Keratinocyte (primary cell): ENCODE measurements around the gene EIF3D. TPM values are rescaled to one million over a fixed set of nuclear protein-coding genes. Genes with fewer than 3 reads are reported as not detected.

ENCODE experiments used
- DNase-seq: peaks from one replicate; pipeline ENCODE4 v3.0.0-alpha.2; 2011; ENCODE audit warnings: low read depth, missing footprints, low spot score
- FAIRE-seq: peaks from 2 replicates; lab custom pipeline; 2011; peaks lifted over from hg19 to GRCh38; lab: Jason Lieb, UNC
- H2AFZ ChIP-seq: 2 replicates; pipeline ENCODE4 v1.6.0; 2012; ENCODE audit warnings: low read length, control low read depth, inconsistent platforms; ENCODE audit not compliant: control insufficient read depth
- H3K27ac ChIP-seq: 2 replicates; pipeline ENCODE4 v1.5.1; 2011; ENCODE audit warnings: low read length; ENCODE audit not compliant: control insufficient read depth, insufficient read depth
- H3K27me3 ChIP-seq: 3 replicates; pipeline ENCODE4 v1.6.0; 2011; ENCODE audit warnings: low read length; ENCODE audit not compliant: control insufficient read depth, insufficient read depth; ENCODE audit errors: extremely low read depth
- H3K36me3 ChIP-seq, 2 experiments: 2 replicates in 1 of 2; 3 replicates in 1 of 2; pipeline ENCODE4 v1.5.1; 2011; ENCODE audit warnings: low read length in 2 of 2, mild to moderate bottlenecking in 1 of 2; ENCODE audit not compliant: control insufficient read depth in 2 of 2, insufficient read depth in 2 of 2; ENCODE audit errors: extremely low read depth in 1 of 2
- H3K4me1 ChIP-seq: 3 replicates; pipeline ENCODE4 v1.5.1; 2011; ENCODE audit warnings: low read length; ENCODE audit not compliant: control insufficient read depth, insufficient read depth; ENCODE audit errors: extremely low read depth
- H3K4me2 ChIP-seq: 3 replicates; pipeline ENCODE4 v1.6.0; 2011; ENCODE audit warnings: low read depth, low read length; ENCODE audit not compliant: control insufficient read depth, insufficient read depth; ENCODE audit errors: extremely low read depth
- H3K4me3 ChIP-seq, 3 experiments: fragments of 200-600 bp in 1 of 3; sonication (generic) in 1 of 3; 2 replicates in 2 of 3; 3 replicates in 1 of 3; pipeline ENCODE4 v1.5.1; 2011 to 2016; ENCODE audit warnings: low read length in 3 of 3, mild to moderate bottlenecking in 3 of 3, control low read depth in 2 of 3, inconsistent platforms in 1 of 3, low read depth in 1 of 3, mixed read lengths in 1 of 3, mixed run types in 1 of 3, moderate library complexity in 1 of 3; ENCODE audit not compliant: control insufficient read depth in 2 of 3, insufficient read depth in 2 of 3; ENCODE audit errors: extremely low read depth in 1 of 3
- H3K79me2 ChIP-seq: 2 replicates; pipeline ENCODE4 v1.6.0; 2012; ENCODE audit warnings: low read length; ENCODE audit not compliant: control insufficient read depth, insufficient read depth
- H3K9ac ChIP-seq: 3 replicates; pipeline ENCODE4 v1.6.0; 2011; ENCODE audit warnings: low read length; ENCODE audit not compliant: control insufficient read depth, insufficient read depth; ENCODE audit errors: extremely low read depth
- H3K9me1 ChIP-seq: 3 replicates; pipeline ENCODE4 v1.6.0; 2011; ENCODE audit warnings: low read length; ENCODE audit not compliant: control insufficient read depth, insufficient read depth; ENCODE audit errors: extremely low read depth
- H3K9me3 ChIP-seq: 2 replicates; pipeline ENCODE4 v1.5.1; 2012; ENCODE audit warnings: low read depth, low read length; ENCODE audit not compliant: control insufficient read depth
- H4K20me1 ChIP-seq: 3 replicates; pipeline ENCODE4 v1.6.0; 2011; ENCODE audit warnings: low read length; ENCODE audit not compliant: control insufficient read depth, insufficient read depth; ENCODE audit errors: extremely low read depth
- EZH2 ChIP-seq: IDR thresholded peaks from one replicate; pipeline ENCODE4 v1.6.1; 2012; ENCODE audit warnings: inconsistent platforms, mild to moderate bottlenecking, low read length, moderate library complexity
- dilution Hi-C: fragments of 300-500 bp; cut with MboI; formaldehyde crosslinking; loops from one replicate; pipeline ENCODE4 v1.7.0; 2020; ENCODE audit warnings: low sequenced_read_pairs; ENCODE audit not compliant: extremely low pct_ligation_motif_present
- polyA plus RNA-seq, 5 experiments: library from polyadenylated mRNA; depleted of rRNA in 3 of 5; stranded (reverse) in 3 of 5; stranded (forward) in 1 of 5; unstranded in 1 of 5; fragments of >200 nt; gene quantifications; 1 replicate in 1 of 5; 2 replicates in 3 of 5; 3 replicates in 1 of 5; pipeline versions ENCODE4 v1.2.1 to v1.2.3, GENCODE V29; 2011 to 2012; ENCODE audit warnings: missing spikeins in 2 of 5, low read depth in 1 of 5, low replicate concordance in 1 of 5
- TF ChIP-seq, protein P1 (sequence below), 3 experiments: IDR thresholded peaks in 1 of 3; conservative IDR thresholded peaks in 1 of 3; optimal IDR thresholded peaks in 1 of 3; 2 replicates in 2 of 3; 3 replicates in 1 of 3; pipeline versions ENCODE3 to v1.5.1; 2011; ENCODE audit warnings: low read length in 3 of 3, mild to moderate bottlenecking in 3 of 3, moderate library complexity in 2 of 3, control low read depth in 1 of 3, inconsistent platforms in 1 of 3; ENCODE audit not compliant: insufficient read depth in 2 of 3; ENCODE audit errors: extremely low read depth in 1 of 3

Gene EIF3D
- polyA plus RNA-seq, 1 donor (not counting 4 experiments of a cell fraction or from before 2014, with no cell fraction given) = 408 TPM

DNA sequence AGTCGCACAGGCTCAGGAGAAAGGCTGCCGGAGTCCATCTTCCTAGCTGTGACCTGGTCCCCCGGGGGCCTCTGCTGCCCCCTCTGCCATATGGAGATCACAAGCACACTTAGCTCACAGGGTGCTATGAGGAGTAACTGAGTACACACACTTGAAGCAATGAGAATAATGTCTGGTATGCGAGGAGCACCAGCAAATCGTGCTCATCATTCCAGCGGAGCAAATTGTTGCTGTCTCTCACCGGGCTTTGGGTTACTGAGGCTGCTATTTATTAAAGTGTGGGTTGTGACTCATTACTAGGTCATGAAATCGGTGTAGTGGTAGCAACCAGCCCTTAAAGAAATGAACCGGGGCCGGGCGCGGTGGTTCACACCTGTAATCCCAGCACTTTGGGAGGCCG, 48.1 kb upstream of the EIF3D start:
- FAIRE-seq (no peak), DNase-seq (no peak)

DNA sequence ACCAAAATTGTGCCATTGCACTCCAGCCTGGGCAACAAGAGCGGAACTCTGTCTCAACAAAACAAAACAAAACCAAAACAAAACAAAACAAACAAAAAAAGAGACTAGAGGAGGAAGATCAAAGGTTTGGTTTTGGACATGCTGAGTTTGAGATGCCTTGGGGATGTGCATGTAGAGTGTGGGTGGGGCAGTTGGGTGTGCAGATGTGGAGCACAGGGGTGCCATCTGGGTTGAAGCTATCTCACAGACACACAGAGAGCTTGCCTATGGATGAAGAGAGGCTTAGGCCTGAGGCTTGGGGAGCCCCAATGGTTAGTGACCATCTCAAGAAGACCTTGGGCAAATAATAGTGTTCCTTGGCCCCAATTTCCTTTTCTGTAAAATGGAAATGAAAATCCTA, 45.8 kb upstream of the EIF3D start:
- peaks cover 4% of the 10 kb centered on the region for H3K4me1 ChIP-seq
- peaks cover 4% of the 10 kb centered on the region for H3K27me3 ChIP-seq
- DNase-seq (no peak), FAIRE-seq (no peak)
- peaks cover under 1% of the 10 kb centered on the region for H4K20me1 ChIP-seq
- H3K9ac ChIP-seq = no peak overlapping the region
- no peak overlapping the region for H3K4me2 ChIP-seq
- H3K27ac ChIP-seq = no peak overlapping the region
- H3K4me3 ChIP-seq = no peak overlapping the region
- dilution Hi-C loops = no loop called here
- H3K9me3 ChIP-seq = no peaks in the 10 kb centered on the region
- no peaks in the 10 kb centered on the region for H3K9me1 ChIP-seq
- TF ChIP-seq EZH2 = no peak
- TF ChIP-seq, protein P1, sequence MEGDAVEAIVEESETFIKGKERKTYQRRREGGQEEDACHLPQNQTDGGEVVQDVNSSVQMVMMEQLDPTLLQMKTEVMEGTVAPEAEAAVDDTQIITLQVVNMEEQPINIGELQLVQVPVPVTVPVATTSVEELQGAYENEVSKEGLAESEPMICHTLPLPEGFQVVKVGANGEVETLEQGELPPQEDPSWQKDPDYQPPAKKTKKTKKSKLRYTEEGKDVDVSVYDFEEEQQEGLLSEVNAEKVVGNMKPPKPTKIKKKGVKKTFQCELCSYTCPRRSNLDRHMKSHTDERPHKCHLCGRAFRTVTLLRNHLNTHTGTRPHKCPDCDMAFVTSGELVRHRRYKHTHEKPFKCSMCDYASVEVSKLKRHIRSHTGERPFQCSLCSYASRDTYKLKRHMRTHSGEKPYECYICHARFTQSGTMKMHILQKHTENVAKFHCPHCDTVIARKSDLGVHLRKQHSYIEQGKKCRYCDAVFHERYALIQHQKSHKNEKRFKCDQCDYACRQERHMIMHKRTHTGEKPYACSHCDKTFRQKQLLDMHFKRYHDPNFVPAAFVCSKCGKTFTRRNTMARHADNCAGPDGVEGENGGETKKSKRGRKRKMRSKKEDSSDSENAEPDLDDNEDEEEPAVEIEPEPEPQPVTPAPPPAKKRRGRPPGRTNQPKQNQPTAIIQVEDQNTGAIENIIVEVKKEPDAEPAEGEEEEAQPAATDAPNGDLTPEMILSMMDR (optimal IDR thresholded peaks at IDR 0.05 in 1 of 3, IDR thresholded peaks at IDR 0.05 in 1 of 3, conservative IDR thresholded peaks at IDR 0.05 in 1 of 3; ENCODE audit: extremely low read depth in 1 of 3, insufficient read depth in 2 of 3, low read length in 3 of 3) = no peak
- no peaks in the 10 kb centered on the region for H3K79me2 ChIP-seq
- no peaks in the 10 kb centered on the region for H3K36me3 ChIP-seq
- H2AFZ ChIP-seq = no peak overlapping the region

More for the DNA sequence above, 48.1 kb upstream of the EIF3D start:
- no peak for TF ChIP-seq EZH2
- TF ChIP-seq, protein P1 (optimal IDR thresholded peaks at IDR 0.05 in 1 of 3, IDR thresholded peaks at IDR 0.05 in 1 of 3, conservative IDR thresholded peaks at IDR 0.05 in 1 of 3; ENCODE audit: extremely low read depth in 1 of 3, insufficient read depth in 2 of 3, low read length in 3 of 3) = no peak
- Histone ChIP-seq H3K27ac (no peak overlapping the region), H3K79me2 (no peaks in the 10 kb centered on the region), H2AFZ (no peak overlapping the region), H3K9ac (no peak overlapping the region), H3K9me1 (no peaks in the 10 kb centered on the region), H3K9me3 (no peaks in the 10 kb centered on the region), H3K36me3 (no peaks in the 10 kb centered on the region), H3K4me3 (no peak overlapping the region), H3K4me1 (no peaks in the 10 kb centered on the region), H3K4me2 (no peak overlapping the region), H4K20me1 (peaks cover 3% of the 10 kb centered on the region), H3K27me3 (peaks cover 21% of the 10 kb centered on the region)
- dilution Hi-C loops = no loop called here
